Liver (tissue), 3 donors: ENCODE results near the gene SCN1A.

ENCODE experiments used
- ATF3 ChIP-seq: IDR thresholded peaks from 2 replicates; pipeline ENCODE4 v1.6.1; 2016; ENCODE audit warnings: antibody characterized with exemption
- CTCF ChIP-seq: fragments of 150-350 bp; IDR thresholded peaks from 2 replicates; pipeline ENCODE4 v1.5.1; 2017; ENCODE audit warnings: improper control_type of control experiment, low read depth, low read length; ENCODE audit not compliant: missing input control
- EGR1 ChIP-seq, 2 donors: IDR thresholded peaks; 2 replicates each; pipeline ENCODE4 v1.6.1; 2016 to 2018; ENCODE audit warnings: antibody characterized with exemption in 2 of 2, low read depth in 2 of 2
- FOXA1 ChIP-seq: IDR thresholded peaks from 2 replicates; pipeline ENCODE4 v1.6.1; 2016; ENCODE audit warnings: antibody characterized with exemption
- GABPA ChIP-seq, 2 donors: IDR thresholded peaks in 1 of 2; conservative IDR thresholded peaks in 1 of 2; 2 replicates each; pipeline ENCODE4 v1.6.1; 2016; ENCODE audit warnings: antibody characterized with exemption in 2 of 2, mild to moderate bottlenecking in 1 of 2, moderate library complexity in 1 of 2
- MAX ChIP-seq: IDR thresholded peaks from 2 replicates; pipeline ENCODE4 v1.6.1; 2016; ENCODE audit warnings: antibody characterized with exemption
- REST ChIP-seq: IDR thresholded peaks from 2 replicates; pipeline ENCODE4 v1.6.1; 2016; ENCODE audit warnings: antibody characterized with exemption, mild to moderate bottlenecking
- RXRA ChIP-seq, 2 donors: IDR thresholded peaks; 2 replicates each; pipeline ENCODE4 v1.6.1; 2017 to 2018; ENCODE audit warnings: antibody characterized with exemption in 2 of 2, mild to moderate bottlenecking in 1 of 2
- YY1 ChIP-seq: IDR thresholded peaks from 2 replicates; pipeline ENCODE4 v1.6.1; 2016; ENCODE audit warnings: antibody characterized with exemption, mild to moderate bottlenecking
- donor health status: healthy.
- donor health status: healthy.

- TF ChIP-seq CTCF, result no peak
- no peak for TF ChIP-seq MAX
- no peak for TF ChIP-seq FOXA1
- TF ChIP-seq EGR1 (IDR thresholded peaks at IDR 0.05; ENCODE audit: low read depth in 2 of 2), result no peak
- TF ChIP-seq RXRA (IDR thresholded peaks at IDR 0.05), result no peak
- no peak for TF ChIP-seq REST
- TF ChIP-seq YY1, result no peak
- TF ChIP-seq GABPA (IDR thresholded peaks at IDR 0.05 in 1 of 2, conservative IDR thresholded peaks at IDR 0.05 in 1 of 2), result no peak
- no peak for TF ChIP-seq ATF3
These were observed 157.2 kb downstream of the SCN1A start for GRCh38 chr2:165970663-165971062.
